Smooth muscle cell (in vitro differentiated cells): Measurements from ENCODE around the gene CXorf38. TPM values are rescaled to one million over a fixed set of nuclear protein-coding genes. Genes with fewer than 3 reads are reported as not detected.
A peak's percentile ranks its signal among the peaks of the same experiment; 100 is the strongest.

Source experiments
- DNase-seq: peaks from one replicate; lab custom pipeline; 2025; ENCODE audit not compliant: unreplicated experiment; lab: John Stamatoyannopoulos, UW
- H2AFZ ChIP-seq: fragments of 200-600 bp; sonication (generic); 2 replicates; pipeline ENCODE4 v1.6.0; 2016; ENCODE audit warnings: antibody characterized with exemption, low read depth, mild to moderate bottlenecking
- H3F3A ChIP-seq: fragments of 200-600 bp; sonication (generic); 2 replicates; pipeline ENCODE4 v1.6.0; 2017; ENCODE audit warnings: antibody characterized with exemption, low read depth
- H3K27ac ChIP-seq: fragments of 200-600 bp; sonication (generic); 2 replicates; pipeline ENCODE4 v1.5.1; 2016; ENCODE audit warnings: low read depth, mild to moderate bottlenecking
- H3K27me3 ChIP-seq: fragments of 200-600 bp; sonication (generic); 2 replicates; pipeline ENCODE4 v1.6.1; 2016; ENCODE audit warnings: low read depth, mild to moderate bottlenecking
- H3K36me3 ChIP-seq: fragments of 200-600 bp; sonication (generic); 2 replicates; pipeline ENCODE4 v1.5.1; 2016; ENCODE audit warnings: low read depth
- H3K4me1 ChIP-seq: fragments of 200-600 bp; sonication (generic); 2 replicates; pipeline ENCODE4 v1.5.1; 2016; ENCODE audit warnings: low read depth
- H3K4me2 ChIP-seq: fragments of 200-600 bp; sonication (generic); 2 replicates; pipeline ENCODE4 v1.6.0; 2016; ENCODE audit warnings: mild to moderate bottlenecking
- H3K4me3 ChIP-seq: fragments of 200-600 bp; sonication (generic); 2 replicates; pipeline ENCODE4 v1.5.1; 2016; ENCODE audit warnings: mild to moderate bottlenecking
- H3K79me2 ChIP-seq: fragments of 200-600 bp; sonication (generic); 2 replicates; pipeline ENCODE4 v1.6.0; 2016; ENCODE audit warnings: low read depth, mild to moderate bottlenecking
- H3K9ac ChIP-seq: fragments of 200-600 bp; sonication (generic); 2 replicates; pipeline ENCODE4 v1.6.0; 2016; ENCODE audit warnings: low read depth
- H3K9me3 ChIP-seq: fragments of 200-600 bp; sonication (generic); replicated peaks from 2 replicates; pipeline ENCODE4 v1.5.1; 2016; ENCODE audit warnings: low read depth
- H4K20me1 ChIP-seq: fragments of 200-600 bp; sonication (generic); 2 replicates; pipeline ENCODE4 v1.6.0; 2016; ENCODE audit warnings: low read depth
- CTCF ChIP-seq: fragments of 200-600 bp; sonication (generic); IDR thresholded peaks from 2 replicates; pipeline ENCODE4 v1.5.1; 2017; ENCODE audit warnings: borderline replicate concordance, mild to moderate bottlenecking, antibody characterized with exemption; ENCODE audit not compliant: insufficient read depth, poor library complexity, severe bottlenecking
- WGBS: methylation state at CpG from one replicate; pipeline ENCODE4 v1.1.7; 2016; ENCODE audit warnings: low lambda C conversion rate; 5-methylcytosine and 5-hydroxymethylcytosine counted together
- polyA plus RNA-seq: library from polyadenylated mRNA; unstranded; fragments of >200 nt; fragmentation: Nextera tagmentation; extraction: Ambion mirVana; gene quantifications from 2 replicates; pipeline ENCODE4 v1.2.1, GENCODE V29; 2016
- total RNA-seq: library from RNA; depleted of rRNA; stranded (reverse); fragments of >200 nt; gene quantifications from 2 replicates; pipeline ENCODE4 v1.2.3, GENCODE V29; 2014

Gene CXorf38
- 11.0 and 19.8 TPM in 2 replicates for total RNA-seq
- 7.0 and 8.5 TPM in 2 replicates for polyA plus RNA-seq

- no peaks in the 10 kb centered on the region for H3K9me3 ChIP-seq
- 38% methylated on average over 66 of the region's 66 CpGs for WGBS
- peak within 1 kb of the TSS; percentile 79 for H2AFZ ChIP-seq
- H3F3A ChIP-seq = no peaks in the 10 kb centered on the region
- peak; percentile 60 for DNase-seq
- H4K20me1 ChIP-seq = peaks cover 7% of the 10 kb centered on the region
- no peaks in the 10 kb centered on the region for H3K4me1 ChIP-seq
- peak within 1 kb of the TSS; percentile 88 for H3K4me3 ChIP-seq
- peak within 1 kb of the TSS; percentile 79 for H3K27ac ChIP-seq
- peak within 1 kb of the TSS; percentile 90 for H3K4me2 ChIP-seq
- no peaks in the 10 kb centered on the region for H3K36me3 ChIP-seq
- H3K9ac ChIP-seq = peak within 1 kb of the TSS; percentile 75
- no peaks in the 10 kb centered on the region for H3K27me3 ChIP-seq
- peaks cover 27% of the 10 kb centered on the region for H3K79me2 ChIP-seq
- no peak for TF ChIP-seq CTCF
Measured at GRCh38 chrX:40647307-40648197, at the start of gene CXorf38. CXorf38 (minus strand) TSS chrX:40647561; CDS start chrX:40647520, 41 bp downstream.

GRCh38 chrX:40694802-40695201 lies 47.4 kb upstream of the CXorf38 start:
- H3K9me3 ChIP-seq = no peaks in the 10 kb centered on the region
- TF ChIP-seq CTCF = no peak
- H3K36me3 ChIP-seq = peaks cover 14% of the 10 kb centered on the region
- 83% methylated on average over 1 of the region's 1 CpG for WGBS
- no peaks in the 10 kb centered on the region for H4K20me1 ChIP-seq
- DNase-seq = no peak
- H2AFZ ChIP-seq = no peak overlapping the region
- no peaks in the 10 kb centered on the region for H3F3A ChIP-seq
- no peaks in the 10 kb centered on the region for H3K79me2 ChIP-seq
- H3K4me3 ChIP-seq = no peak overlapping the region
- no peak overlapping the region for H3K4me2 ChIP-seq
- H3K27me3 ChIP-seq = no peaks in the 10 kb centered on the region
- H3K9ac ChIP-seq = no peak overlapping the region
- H3K27ac ChIP-seq = no peak overlapping the region
- H3K4me1 ChIP-seq = no peaks in the 10 kb centered on the region

GRCh38 chrX:40688929-40689328 lies 41.6 kb upstream of the CXorf38 start:
- H3K27me3 ChIP-seq = no peaks in the 10 kb centered on the region
- no peak for DNase-seq
- no peak overlapping the region for H3K4me2 ChIP-seq
- H3K4me1 ChIP-seq = peaks cover 23% of the 10 kb centered on the region
- H3K27ac ChIP-seq = no peak overlapping the region
- no peaks in the 10 kb centered on the region for H3F3A ChIP-seq
- H3K4me3 ChIP-seq = no peak overlapping the region
- H3K9me3 ChIP-seq = no peaks in the 10 kb centered on the region
- no peak overlapping the region for H3K9ac ChIP-seq
- no peak for TF ChIP-seq CTCF
- peaks cover 9% of the 10 kb centered on the region for H3K36me3 ChIP-seq
- H3K79me2 ChIP-seq = no peaks in the 10 kb centered on the region
- no peak overlapping the region for H2AFZ ChIP-seq
- H4K20me1 ChIP-seq = no peaks in the 10 kb centered on the region

GRCh38 chrX:40687169-40687568 lies 39.8 kb upstream of the CXorf38 start:
- WGBS = 87% methylated on average over 3 of the region's 3 CpGs
- Histone ChIP-seq H2AFZ (no peak overlapping the region), H3K9me3 (no peaks in the 10 kb centered on the region), H3K4me2 (no peak overlapping the region), H3K27me3 (no peaks in the 10 kb centered on the region), H4K20me1 (no peaks in the 10 kb centered on the region), H3K36me3 (peaks cover 9% of the 10 kb centered on the region), H3K9ac (no peak overlapping the region), H3K27ac (no peak overlapping the region), H3K4me3 (no peak overlapping the region), H3K79me2 (no peaks in the 10 kb centered on the region), H3F3A (no peaks in the 10 kb centered on the region), H3K4me1 (peaks cover 26% of the 10 kb centered on the region)
- TF ChIP-seq CTCF = no peak
- no peak for DNase-seq
